Measurements from ENCODE around the gene SLC29A1. TPM values are rescaled to one million over a fixed set of nuclear protein-coding genes. Genes with fewer than 3 reads are reported as not detected.

Gene SLC29A1
- polyA plus RNA-seq, 1 experiment = 34.1 TPM

GRCh38 chr6:44219053-44219814, 4.2 kb upstream of the SLC29A1 start:
- Histone ChIP-seq H3K27me3 (ENCODE audit: control insufficient read depth, insufficient read depth, low read length) (peaks cover 6% of the 10 kb centered on the region; the same call in 1 of the 2 replicates), H3K36me3 (ENCODE audit: control insufficient read depth, insufficient read depth, low read length) (no peaks in the 10 kb centered on the region), H3K4me3 (ENCODE audit: low read depth, low read length) (peak overlapping the region; percentile 43)
- ChIA-PET CTCF (interaction anchor here (0.7 to 6.8 kb wide), 5 partner anchors 9 to 154 kb away, joined by 3 to 89 read pairs (median 3); no protein-coding TSS in a partner anchor), POLR2A (no interaction called here)
- TF ChIP-seq CTCF (IDR thresholded peaks at IDR 0.05; ENCODE audit: insufficient read depth, low read depth, low read length) = no peak
- no peak for DNase-seq (ENCODE audit: low read depth)

GRCh38 chr6:44219815-44220784, 3.3 kb upstream of the SLC29A1 start:
- CTCF ChIA-PET = interaction anchor here (1.5 to 6.8 kb wide), 2 partner anchors 9 to 15 kb away, joined by 5 to 89 read pairs; no protein-coding TSS in a partner anchor
- POLR2A ChIA-PET = no interaction called here
- no peak for DNase-seq (ENCODE audit: low read depth)
- H3K27me3 ChIP-seq (ENCODE audit: control insufficient read depth, insufficient read depth, low read length) = peaks cover 3% of the 10 kb centered on the region; the same call in 1 of the 2 replicates
- TF ChIP-seq CTCF (IDR thresholded peaks at IDR 0.05; ENCODE audit: insufficient read depth, low read depth, low read length) = no peak
- no peaks in the 10 kb centered on the region for H3K36me3 ChIP-seq (ENCODE audit: control insufficient read depth, insufficient read depth, low read length)
- peak overlapping the region; percentile 43 for H3K4me3 ChIP-seq (ENCODE audit: low read depth, low read length)

DNA sequence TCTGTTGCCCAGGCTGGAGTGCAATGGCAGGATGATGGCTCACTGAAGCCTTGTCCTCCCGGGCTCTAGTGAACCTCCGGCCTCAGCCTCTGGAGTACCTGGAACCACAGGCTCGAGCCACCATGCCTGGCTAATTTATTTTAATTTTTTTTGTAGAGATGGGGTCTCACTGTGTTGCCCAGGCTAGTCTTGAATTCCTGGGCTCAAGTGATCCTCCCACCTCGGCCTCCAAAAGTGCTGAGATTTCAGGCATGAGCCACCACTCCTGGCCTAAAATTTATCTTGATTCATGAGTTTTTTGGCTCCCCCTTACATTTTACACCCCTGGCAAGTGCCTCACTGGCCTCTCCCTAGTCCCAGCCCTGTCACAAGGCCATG, 2.5 kb upstream of the SLC29A1 start:
- Histone ChIP-seq H3K4me3 (ENCODE audit: low read depth, low read length) (no peak overlapping the region), H3K27me3 (ENCODE audit: control insufficient read depth, insufficient read depth, low read length) (peaks cover 2% of the 10 kb centered on the region; the same call in 1 of the 2 replicates), H3K36me3 (ENCODE audit: control insufficient read depth, insufficient read depth, low read length) (no peaks in the 10 kb centered on the region)
- ChIA-PET POLR2A (no interaction called here), CTCF (interaction anchor here (0.6 to 6.8 kb wide), 11 partner anchors 8 to 119 kb away, joined by 3 to 89 read pairs (median 5); no protein-coding TSS in a partner anchor)
- DNase-seq (ENCODE audit: low read depth) = no peak
- no peak for TF ChIP-seq CTCF (IDR thresholded peaks at IDR 0.05; ENCODE audit: insufficient read depth, low read depth, low read length)

- POLR2A ChIA-PET = interaction anchor here (0.6 kb wide), 2 partner anchors 15 to 43 kb away, joined by 6 to 19 read pairs; no protein-coding TSS in a partner anchor
- TF ChIP-seq CTCF (IDR thresholded peaks at IDR 0.05; ENCODE audit: insufficient read depth, low read depth, low read length) = peak; percentile 91
- DNase-seq (ENCODE audit: low read depth) = no peak
- CTCF ChIA-PET = interaction anchor here (0.6 to 6.8 kb wide), 14 partner anchors 9 to 120 kb away, joined by 3 to 89 read pairs (median 4); no protein-coding TSS in a partner anchor
- H3K36me3 ChIP-seq (ENCODE audit: control insufficient read depth, insufficient read depth, low read length) = no peaks in the 10 kb centered on the region
- no peak overlapping the region for H3K4me3 ChIP-seq (ENCODE audit: low read depth, low read length)
- H3K27me3 ChIP-seq (ENCODE audit: control insufficient read depth, insufficient read depth, low read length) = peaks cover 1% of the 10 kb centered on the region; the same call in 1 of the 2 replicates
Observed at GRCh38 chr6:44221291-44221960, 2.0 kb upstream of the SLC29A1 start.

Data from BJ (cell line).